DND-41 (cell line): ENCODE measurements around the gene NR2C1.

Experiments
- ATAC-seq: fragments of 200-7000 bp; cut with Tn5 transposase; 3 replicates; pipeline ENCODE4 v1.9.1; 2021; ENCODE audit warnings: low read depth; ENCODE audit not compliant: insufficient read depth
- DNase-seq: peaks from one replicate; pipeline ENCODE4 v3.0.0-alpha.2; 2020
- H2AFZ ChIP-seq: 2 replicates; pipeline ENCODE4 v1.6.0; 2012; ENCODE audit warnings: low read depth, low read length
- H3K27ac ChIP-seq: 2 replicates; pipeline ENCODE4 v1.5.1; 2012; ENCODE audit warnings: low read length, inconsistent platforms
- H3K27me3 ChIP-seq: fragments of 200-600 bp; sonication (generic); 2 replicates; pipeline ENCODE4 v1.6.0; 2012; ENCODE audit warnings: low read length, mild to moderate bottlenecking, inconsistent platforms; ENCODE audit not compliant: insufficient read depth, poor library complexity
- H3K36me3 ChIP-seq: 2 replicates; pipeline ENCODE4 v1.5.1; 2012; ENCODE audit warnings: low read length, inconsistent platforms; ENCODE audit not compliant: insufficient read depth
- H3K4me1 ChIP-seq: 2 replicates; pipeline ENCODE4 v1.5.1; 2012; ENCODE audit warnings: mild to moderate bottlenecking, low read length; ENCODE audit not compliant: insufficient read depth
- H3K4me2 ChIP-seq: 2 replicates; pipeline ENCODE4 v1.6.0; 2012; ENCODE audit warnings: mild to moderate bottlenecking, moderate library complexity, low read length, inconsistent platforms; ENCODE audit not compliant: insufficient read depth
- H3K4me3 ChIP-seq, 2 experiments: fragments of 200-600 bp in 1 of 2; shearing (Covaris generic) in 1 of 2; 2 replicates each; pipeline ENCODE4 v1.5.1; 2012 to 2016; ENCODE audit warnings: inconsistent platforms in 2 of 2, low read length in 2 of 2, mild to moderate bottlenecking in 2 of 2, low read depth in 1 of 2, moderate library complexity in 1 of 2
- H3K79me2 ChIP-seq: 2 replicates; pipeline ENCODE4 v1.6.0; 2012; ENCODE audit warnings: low read length, inconsistent platforms; ENCODE audit not compliant: insufficient read depth
- H3K9ac ChIP-seq: 2 replicates; pipeline ENCODE4 v1.6.0; 2012; ENCODE audit warnings: low read depth, mild to moderate bottlenecking, inconsistent platforms, low read length, moderate library complexity
- H3K9me3 ChIP-seq: 2 replicates; pipeline ENCODE4 v1.5.1; 2012; ENCODE audit warnings: low read length, moderate library complexity, mild to moderate bottlenecking, inconsistent platforms; ENCODE audit not compliant: insufficient read depth, severe bottlenecking
- H4K20me1 ChIP-seq: 2 replicates; pipeline ENCODE4 v1.6.0; 2012; ENCODE audit warnings: low read length; ENCODE audit not compliant: insufficient read depth
- CTCF ChIP-seq: IDR thresholded peaks from 2 replicates; pipeline ENCODE4 v1.5.1; 2012; ENCODE audit warnings: borderline replicate concordance, low read length, moderate library complexity, mild to moderate bottlenecking; ENCODE audit not compliant: poor library complexity, severe bottlenecking; ENCODE audit errors: extremely low read depth
- EZH2 ChIP-seq: IDR thresholded peaks from 3 replicates; pipeline ENCODE4 v1.6.1; 2012; ENCODE audit warnings: borderline replicate concordance, low read depth, mild to moderate bottlenecking, moderate library complexity, low read length, inconsistent platforms; ENCODE audit not compliant: severe bottlenecking

NR2C1 gene

DNA sequence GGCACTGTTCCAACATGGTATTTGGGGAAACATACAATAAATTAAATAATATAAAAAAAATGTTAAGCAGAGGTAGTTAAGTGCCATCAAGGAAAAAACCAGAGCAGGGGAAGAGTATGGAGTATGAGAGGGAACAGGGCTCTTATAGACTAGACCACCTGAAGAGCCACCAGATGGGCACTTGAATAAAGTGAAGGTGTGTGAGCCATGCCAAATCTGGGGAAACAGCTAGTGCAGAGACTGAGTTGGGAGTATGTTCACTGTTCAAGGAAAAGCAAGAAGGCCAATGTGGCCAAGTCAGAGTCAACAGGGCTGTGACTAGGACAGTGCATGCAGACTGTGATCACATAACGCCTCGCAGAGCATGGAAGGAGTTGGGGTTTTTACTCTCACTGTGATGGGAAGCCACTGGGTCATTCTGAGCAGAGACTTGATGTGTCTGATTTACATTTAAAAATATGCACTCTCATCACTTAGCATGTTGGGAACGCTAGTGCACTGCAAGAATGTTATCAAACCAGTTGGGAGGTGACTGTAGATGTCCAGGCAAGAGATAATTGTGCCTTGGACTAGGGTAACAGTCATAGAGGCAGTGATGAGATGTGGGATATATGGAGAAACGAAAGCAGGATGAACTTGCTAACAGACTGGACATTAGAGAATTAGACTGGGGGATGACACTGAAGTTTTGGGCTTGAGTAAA is 95.5 kb downstream of the NR2C1 start:
- H3K4me1 ChIP-seq: no peaks in the 10 kb centered on the region
- peaks cover 6% of the 10 kb centered on the region; the same call in 1 of the 2 replicates for H4K20me1 ChIP-seq
- no peak overlapping the region for H3K4me3 ChIP-seq
- no peak overlapping the region for H3K4me2 ChIP-seq
- ATAC-seq (no peak), DNase-seq (no peak)
- TF ChIP-seq CTCF (no peak), EZH2 (no peak)
- peaks cover 8% of the 10 kb centered on the region for H3K79me2 ChIP-seq
- H3K36me3 ChIP-seq: peaks cover 4% of the 10 kb centered on the region; the same call in 1 of the 2 replicates
- H3K27me3 ChIP-seq: no peaks in the 10 kb centered on the region
- no peak overlapping the region for H3K9ac ChIP-seq
- no peak overlapping the region for H2AFZ ChIP-seq
- no peak overlapping the region for H3K27ac ChIP-seq
- H3K9me3 ChIP-seq: no peaks in the 10 kb centered on the region

DNA sequence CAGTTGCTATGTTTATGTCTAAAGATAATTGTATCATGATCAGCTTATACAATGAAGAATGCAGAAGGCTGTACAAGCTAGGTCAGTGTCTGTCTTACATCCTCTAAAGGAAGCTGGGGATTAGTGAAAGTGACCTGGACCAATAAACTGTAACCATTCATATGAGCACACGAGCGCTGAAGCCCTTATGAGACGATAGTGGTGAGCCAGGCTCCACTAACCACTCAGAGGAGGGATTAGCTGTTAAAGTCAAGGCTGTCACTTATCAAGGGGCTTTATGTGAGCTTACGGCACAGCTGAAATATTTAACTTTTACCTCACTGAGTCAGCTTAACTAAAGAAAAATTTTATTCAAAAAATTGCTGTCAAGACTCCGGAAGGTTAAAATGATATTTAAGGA is 100.2 kb downstream of the NR2C1 start:
- Histone ChIP-seq H3K79me2 (0 out of 2 replicates have a peak, but pooled peaks cover 4% of the 10 kb centered on the region), H3K9me3 (no peaks in the 10 kb centered on the region), H3K4me2 (no peak overlapping the region), H3K4me1 (no peaks in the 10 kb centered on the region), H3K27ac (no peak overlapping the region), H2AFZ (no peak overlapping the region), H3K4me3 (no peak overlapping the region), H3K27me3 (no peaks in the 10 kb centered on the region), H4K20me1 (peaks cover 5% of the 10 kb centered on the region; the same call in 1 of the 2 replicates), H3K36me3 (peaks cover 15% of the 10 kb centered on the region; the same call in 1 of the 2 replicates), H3K9ac (no peak overlapping the region)
- TF ChIP-seq EZH2: no peak
- no peak for TF ChIP-seq CTCF
- ATAC-seq (no peak), DNase-seq (no peak)

DNA sequence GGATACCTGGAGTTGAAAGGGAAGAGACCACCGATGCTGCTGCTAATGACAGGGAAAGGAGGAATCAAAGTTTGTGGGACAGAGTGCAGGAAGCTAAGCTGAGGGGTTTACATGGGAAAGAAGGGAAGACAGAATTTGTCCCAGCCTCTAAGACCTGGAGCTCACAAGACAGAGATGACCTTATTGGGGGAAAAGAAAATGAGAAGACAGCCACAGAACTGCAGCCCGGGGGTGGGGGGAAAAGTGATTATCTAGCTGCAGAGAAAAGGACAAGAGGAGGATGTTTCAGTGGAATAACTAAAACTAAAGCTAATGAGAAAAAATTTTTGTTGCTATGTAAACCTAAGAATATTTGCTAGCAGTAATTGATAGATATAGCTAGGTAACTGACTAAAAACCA is 100.6 kb downstream of the NR2C1 start:
- Histone ChIP-seq H3K4me2 (no peak overlapping the region), H4K20me1 (peaks cover 5% of the 10 kb centered on the region; the same call in 1 of the 2 replicates), H3K4me3 (no peak overlapping the region), H3K36me3 (peaks cover 15% of the 10 kb centered on the region; the same call in 1 of the 2 replicates), H3K79me2 (0 out of 2 replicates have a peak, but pooled peaks cover 4% of the 10 kb centered on the region), H3K27ac (no peak overlapping the region), H3K27me3 (no peaks in the 10 kb centered on the region), H3K9me3 (no peaks in the 10 kb centered on the region), H2AFZ (no peak overlapping the region), H3K4me1 (no peaks in the 10 kb centered on the region), H3K9ac (no peak overlapping the region)
- TF ChIP-seq EZH2: no peak
- DNase-seq: no peak
- no peak for ATAC-seq

DNA sequence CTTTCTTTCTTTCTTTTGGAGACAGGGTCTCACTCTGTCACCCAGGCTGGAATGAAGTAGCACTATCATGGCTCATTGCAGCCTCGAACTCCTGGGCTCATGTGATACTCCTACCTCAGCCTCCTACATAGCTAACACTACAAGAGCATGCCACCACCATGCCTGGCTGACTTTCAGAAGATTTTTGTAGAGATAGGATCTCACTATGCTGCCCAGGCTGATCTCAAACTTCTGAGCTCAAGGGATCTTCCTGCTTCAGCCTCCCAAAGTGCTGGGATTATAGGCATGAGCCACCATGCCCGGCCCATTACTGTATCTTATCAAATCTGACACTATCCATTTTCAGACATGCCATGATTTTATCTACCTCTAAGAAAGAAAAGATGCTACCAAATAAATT is 101.5 kb downstream of the NR2C1 start:
- no peak for DNase-seq
- H3K27me3 ChIP-seq: no peaks in the 10 kb centered on the region
- no peaks in the 10 kb centered on the region for H3K4me1 ChIP-seq
- TF ChIP-seq CTCF (no peak), EZH2 (no peak)
- no peak for ATAC-seq
- peaks cover 5% of the 10 kb centered on the region; the same call in 1 of the 2 replicates for H4K20me1 ChIP-seq
- H3K9me3 ChIP-seq: no peaks in the 10 kb centered on the region
- 0 out of 2 replicates have a peak, but pooled peaks cover 4% of the 10 kb centered on the region for H3K79me2 ChIP-seq
- H3K27ac ChIP-seq: no peak overlapping the region
- peaks cover 15% of the 10 kb centered on the region; the same call in 1 of the 2 replicates for H3K36me3 ChIP-seq
- no peak overlapping the region for H3K4me2 ChIP-seq
- H2AFZ ChIP-seq: no peak overlapping the region
- H3K4me3 ChIP-seq: no peak overlapping the region
- no peak overlapping the region for H3K9ac ChIP-seq
